Measurements from ENCODE around the gene C1GALT1. TPM values are rescaled to one million over a fixed set of nuclear protein-coding genes. Genes with fewer than 3 reads are reported as not detected.

Gene C1GALT1
- total and polyA plus RNA-seq, 9 of the 15 experiments (the other 6 are each of a cell fraction or from before 2014, with no cell fraction given): 5.0 to 33.2 (median 24.1) TPM

- WGBS (ENCODE audit: insufficient coverage, low coverage, missing lambda C conversion rate): 6% methylated on average over 1 of the region's 1 CpG
- ATAC-seq: no peak
- Histone ChIP-seq H3K27ac (ENCODE audit: extremely low read depth, low read depth, low read length) (no peak overlapping the region), H3K4me2 (ENCODE audit: insufficient read depth, low read length) (no peak overlapping the region), H3K9ac (ENCODE audit: insufficient read depth in 1 of 2, low read depth in 2 of 2, low read length in 2 of 2) (no peak overlapping the region), H3K79me2 (ENCODE audit: control insufficient read depth, insufficient read depth, low read length) (no peaks in the 10 kb centered on the region), H3K9me1 (ENCODE audit: control insufficient read depth, insufficient read depth, low read length) (no peaks in the 10 kb centered on the region), H3K9me3 (replicated peaks; ENCODE audit: control insufficient read depth, insufficient read depth, low read depth, low read length) (no peaks in the 10 kb centered on the region), H2AFZ (ENCODE audit: low read depth, low read length) (no peak overlapping the region), H4K20me1 (replicated peaks; ENCODE audit: control insufficient read depth, insufficient read depth, low read length) (no peaks in the 10 kb centered on the region), H3K27me3 (ENCODE audit: control insufficient read depth in 2 of 2, insufficient read depth in 2 of 2, low read length in 2 of 2) (no peaks in the 10 kb centered on the region), H3K4me3 (no peak overlapping the region), H3K4me1 (replicated peaks in 1 of 2; ENCODE audit: control insufficient read depth in 2 of 2, insufficient read depth in 2 of 2, low read length in 2 of 2) (no peaks in the 10 kb centered on the region), H3K36me3 (ENCODE audit: control insufficient read depth, insufficient read depth, low read length) (peaks cover 39% of the 10 kb centered on the region)
- intact Hi-C loops (cut with micrococcal nuclease) (no loop called here), in situ Hi-C loops (cut with MboI) (no loop called here)
- no peak for FAIRE-seq
- no peak for DNase-seq (ENCODE audit: extremely low read depth in 1 of 4, low spot score in 3 of 4)
- ChIA-PET CTCF (ENCODE audit: low intra/inter-chr PET ratio) (no interaction called here), POLR2A (no interaction called here)
- BruUV-seq (replicated peaks): no TSS peak
- peak; percentile 62 for TF ChIP-seq MEIS2 (IDR thresholded peaks at IDR 0.05; ENCODE audit: partially characterized antibody)
- no peak for TF ChIP-seq HINFP (tag; conservative IDR thresholded peaks at IDR 0.05; ENCODE audit: low read depth)
- TF ChIP-seq HMGXB4 (CRISPR knock-in tag; IDR thresholded peaks at IDR 0.05): no peak
- no peak for TF ChIP-seq ZNF583 (CRISPR knock-in tag; IDR thresholded peaks at IDR 0.05)
- TF ChIP-seq PBX2 (CRISPR knock-in tag; IDR thresholded peaks at IDR 0.05; ENCODE audit: low read depth): no peak
- peak; percentile 52; the same call in 1 of the 2 replicates for TF ChIP-seq PBX2 (tag; conservative IDR thresholded peaks at IDR 0.05; ENCODE audit: low read depth)
Observed at GRCh38 chr7:7237978-7238267, 55.6 kb downstream of the C1GALT1 start.

All from K562 (cell line).